Esophagus squamous epithelium (tissue), 4 donors: ENCODE results near the gene SMARCA1.

ENCODE experiments used
- POLR2A ChIP-seq, 4 donors: fragments of 450-650 bp; IDR thresholded peaks; one replicate each; pipeline ENCODE4 v1.6.1; 2017; ENCODE audit warnings: antibody characterized with exemption in 4 of 4, mild to moderate bottlenecking in 4 of 4, moderate library complexity in 3 of 4
- TF ChIP-seq, protein P1 (sequence below), 6 experiments: fragments of 450-650 bp in 4 of 6; fragments of 200-600 bp in 2 of 6; sonication (generic) in 2 of 6; IDR thresholded peaks; one replicate each; pipeline ENCODE4 v1.5.1; 2016 to 2019; ENCODE audit warnings: antibody characterized with exemption in 6 of 6, mild to moderate bottlenecking in 4 of 6, moderate library complexity in 4 of 6

DNA sequence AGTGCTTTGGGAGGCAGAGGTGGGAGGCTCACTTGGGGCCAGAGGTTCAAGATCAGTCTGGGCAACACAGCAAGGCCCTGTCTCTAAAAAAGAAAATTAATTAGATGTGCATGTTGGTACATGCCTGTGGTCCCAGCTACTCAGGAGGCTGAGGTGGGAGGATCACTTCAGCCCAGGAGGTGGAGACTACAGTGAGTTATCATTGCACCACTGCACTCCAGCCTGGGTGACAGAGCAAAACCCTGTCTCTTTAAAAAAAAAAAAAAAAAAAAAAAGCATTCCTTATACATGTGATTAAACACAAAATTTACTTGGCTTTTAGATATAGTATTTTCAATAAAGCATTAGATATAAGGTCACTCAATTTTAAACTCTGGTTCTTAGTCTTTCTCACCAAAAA is 34.9 kb downstream of the SMARCA1 start:
- TF ChIP-seq, protein P1, sequence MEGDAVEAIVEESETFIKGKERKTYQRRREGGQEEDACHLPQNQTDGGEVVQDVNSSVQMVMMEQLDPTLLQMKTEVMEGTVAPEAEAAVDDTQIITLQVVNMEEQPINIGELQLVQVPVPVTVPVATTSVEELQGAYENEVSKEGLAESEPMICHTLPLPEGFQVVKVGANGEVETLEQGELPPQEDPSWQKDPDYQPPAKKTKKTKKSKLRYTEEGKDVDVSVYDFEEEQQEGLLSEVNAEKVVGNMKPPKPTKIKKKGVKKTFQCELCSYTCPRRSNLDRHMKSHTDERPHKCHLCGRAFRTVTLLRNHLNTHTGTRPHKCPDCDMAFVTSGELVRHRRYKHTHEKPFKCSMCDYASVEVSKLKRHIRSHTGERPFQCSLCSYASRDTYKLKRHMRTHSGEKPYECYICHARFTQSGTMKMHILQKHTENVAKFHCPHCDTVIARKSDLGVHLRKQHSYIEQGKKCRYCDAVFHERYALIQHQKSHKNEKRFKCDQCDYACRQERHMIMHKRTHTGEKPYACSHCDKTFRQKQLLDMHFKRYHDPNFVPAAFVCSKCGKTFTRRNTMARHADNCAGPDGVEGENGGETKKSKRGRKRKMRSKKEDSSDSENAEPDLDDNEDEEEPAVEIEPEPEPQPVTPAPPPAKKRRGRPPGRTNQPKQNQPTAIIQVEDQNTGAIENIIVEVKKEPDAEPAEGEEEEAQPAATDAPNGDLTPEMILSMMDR (IDR thresholded peaks at IDR 0.05), result no peak
- no peak for TF ChIP-seq POLR2A (IDR thresholded peaks at IDR 0.05)
